Measurements from ENCODE around the gene PRF1.

PRF1 gene

GRCh38 chr10:70566515-70567290 lies 35.8 kb downstream of the PRF1 start:
- TF ChIP-seq SPI1 (IDR thresholded peaks at IDR 0.05; ENCODE audit: borderline replicate concordance, low read depth), result no peak
- TF ChIP-seq REST (IDR thresholded peaks at IDR 0.05; ENCODE audit: insufficient replicate concordance, low read depth), result no peak
- no peak for TF ChIP-seq CTCF (IDR thresholded peaks at IDR 0.05; ENCODE audit: insufficient read depth, low read length)
- no peak for TF ChIP-seq GABPA (IDR thresholded peaks at IDR 0.05; ENCODE audit: low read depth)
- TF ChIP-seq POLR2AphosphoS5 (IDR thresholded peaks at IDR 0.05; ENCODE audit: low read depth), result no peak
- DNase-seq (ENCODE audit: low read depth in 1 of 2, low spot score in 1 of 2), result no peak
- no peaks in the 10 kb centered on the region for H3K27me3 ChIP-seq (ENCODE audit: insufficient read depth, poor library complexity, severe bottlenecking)
- H3K27ac ChIP-seq (replicated peaks), result peak overlapping the region; percentile 82
- no peak overlapping the region for H3K4me3 ChIP-seq (replicated peaks; ENCODE audit: insufficient read depth, low read length)

- H3K27ac ChIP-seq (replicated peaks), result peak overlapping the region; percentile 82
- TF ChIP-seq SPI1 (IDR thresholded peaks at IDR 0.05; ENCODE audit: borderline replicate concordance, low read depth), result peak; percentile 75; the same call in 1 of the 2 replicates
- TF ChIP-seq CTCF (IDR thresholded peaks at IDR 0.05; ENCODE audit: insufficient read depth, low read length), result no peak
- TF ChIP-seq REST (IDR thresholded peaks at IDR 0.05; ENCODE audit: insufficient replicate concordance, low read depth), result no peak
- DNase-seq (ENCODE audit: low read depth in 1 of 2, low spot score in 1 of 2), result peak; percentile 68 to 88
- no peak overlapping the region for H3K4me3 ChIP-seq (replicated peaks; ENCODE audit: insufficient read depth, low read length)
- no peaks in the 10 kb centered on the region for H3K27me3 ChIP-seq (ENCODE audit: insufficient read depth, poor library complexity, severe bottlenecking)
These were observed 36.7 kb downstream of the PRF1 start for GRCh38 chr10:70565556-70566514.

GRCh38 chr10:70564901-70565351 lies 37.6 kb downstream of the PRF1 start:
- Histone ChIP-seq H3K4me3 (replicated peaks; ENCODE audit: insufficient read depth, low read length) (no peak overlapping the region), H3K27me3 (ENCODE audit: insufficient read depth, poor library complexity, severe bottlenecking) (no peaks in the 10 kb centered on the region), H3K27ac (replicated peaks) (peak overlapping the region; percentile 82)
- TF ChIP-seq REST (IDR thresholded peaks at IDR 0.05; ENCODE audit: insufficient replicate concordance, low read depth) (no peak), POLR2AphosphoS5 (IDR thresholded peaks at IDR 0.05; ENCODE audit: low read depth) (no peak), CTCF (IDR thresholded peaks at IDR 0.05; ENCODE audit: insufficient read depth, low read length) (no peak), GABPA (IDR thresholded peaks at IDR 0.05; ENCODE audit: low read depth) (no peak), SPI1 (IDR thresholded peaks at IDR 0.05; ENCODE audit: borderline replicate concordance, low read depth) (no peak)
- DNase-seq (ENCODE audit: low read depth in 1 of 2, low spot score in 1 of 2), result no peak

All from HL-60 (cell line).